GM23338 (cell line): ENCODE data around the gene HMGCS1. TPM values are rescaled to one million over a fixed set of nuclear protein-coding genes. Genes with fewer than 3 reads are reported as not detected.

Source experiments
- ATAC-seq: fragments of 200-7000 bp; cut with Tn5 transposase; 3 replicates; pipeline ENCODE4 v1.9.1; 2020
- DNase-seq: peaks from one replicate; pipeline ENCODE4 v3.0.0-alpha.2; 2015; ENCODE audit warnings: low spot score
- H2AFZ ChIP-seq: fragments of 200-600 bp; sonication (generic); 2 replicates; pipeline ENCODE4 v1.8.0; 2016; ENCODE audit warnings: antibody characterized with exemption, mild to moderate bottlenecking, moderate library complexity
- H3F3A ChIP-seq: fragments of 200-600 bp; sonication (generic); replicated peaks from 2 replicates; pipeline ENCODE4 v1.8.0; 2017; ENCODE audit warnings: antibody characterized with exemption, mixed run types, low read depth
- H3K27ac ChIP-seq: fragments of 200-600 bp; sonication (generic); 2 replicates; pipeline ENCODE4 v1.6.1; 2016; ENCODE audit warnings: low read depth
- H3K27me3 ChIP-seq: fragments of 200-600 bp; sonication (generic); 2 replicates; pipeline ENCODE4 v1.8.0; 2016; ENCODE audit warnings: mild to moderate bottlenecking, mixed run types, moderate library complexity; ENCODE audit not compliant: insufficient read depth
- H3K36me3 ChIP-seq: fragments of 200-600 bp; sonication (generic); 2 replicates; pipeline ENCODE4 v1.8.0; 2016; ENCODE audit warnings: mild to moderate bottlenecking; ENCODE audit not compliant: insufficient read depth
- H3K4me1 ChIP-seq: fragments of 200-600 bp; sonication (generic); 2 replicates; pipeline ENCODE4 v1.8.0; 2016; ENCODE audit warnings: mild to moderate bottlenecking, moderate library complexity; ENCODE audit not compliant: insufficient read depth
- H3K4me2 ChIP-seq: fragments of 200-600 bp; sonication (generic); 2 replicates; pipeline ENCODE4 v1.7.1; 2017; ENCODE audit warnings: mixed run types
- H3K4me3 ChIP-seq: fragments of 200-600 bp; sonication (generic); 2 replicates; pipeline ENCODE4 v1.6.1; 2016; ENCODE audit warnings: mixed run types
- H3K79me2 ChIP-seq: fragments of 200-600 bp; sonication (generic); replicated peaks from 2 replicates; pipeline ENCODE4 v1.8.0; 2017; ENCODE audit warnings: mild to moderate bottlenecking; ENCODE audit not compliant: insufficient read depth
- H3K9me2 ChIP-seq: fragments of 200-600 bp; sonication (generic); 2 replicates; pipeline ENCODE4 v1.8.0; 2017; ENCODE audit not compliant: insufficient read depth
- H4K20me1 ChIP-seq: fragments of 200-600 bp; sonication (generic); replicated peaks from 2 replicates; pipeline ENCODE4 v1.8.0; 2017; ENCODE audit warnings: mild to moderate bottlenecking; ENCODE audit not compliant: insufficient read depth
- H3K27ac Mint-ChIP-seq: 2 replicates; pipeline ENCODE4 v1.8.0; 2020; ENCODE audit warnings: inconsistent platforms, mild to moderate bottlenecking, moderate library complexity, mixed read lengths
- H3K27me3 Mint-ChIP-seq: 3 replicates; pipeline ENCODE4 v1.8.0; 2022; ENCODE audit warnings: low read depth, mild to moderate bottlenecking, moderate library complexity, mixed read lengths, inconsistent platforms; ENCODE audit not compliant: insufficient read depth, poor library complexity
- H3K36me3 Mint-ChIP-seq: 3 replicates; pipeline ENCODE4 v1.8.0; 2021; ENCODE audit warnings: low read depth, mild to moderate bottlenecking, inconsistent platforms, moderate library complexity, mixed read lengths
- H3K4me1 Mint-ChIP-seq: 3 replicates; pipeline ENCODE4 v1.8.0; 2020; ENCODE audit warnings: mild to moderate bottlenecking, inconsistent platforms, mixed read lengths
- H3K4me3 Mint-ChIP-seq: 3 replicates; pipeline ENCODE4 v1.8.0; 2021; ENCODE audit warnings: moderate library complexity, mild to moderate bottlenecking, inconsistent platforms, mixed read lengths
- H3K9me3 Mint-ChIP-seq: 3 replicates; pipeline ENCODE4 v1.8.0; 2020; ENCODE audit warnings: moderate library complexity, mild to moderate bottlenecking, inconsistent platforms, mixed read lengths
- CREB1 ChIP-seq: fragments of 250-450 bp; sonication (Bioruptor Pico); IDR thresholded peaks from 2 replicates; pipeline ENCODE4 v1.5.0; 2020; ENCODE audit warnings: low read depth, mild to moderate bottlenecking, moderate library complexity
- EZH2 ChIP-seq: fragments of 200-600 bp; sonication (generic); IDR thresholded peaks from one replicate; pipeline ENCODE4 v1.8.0; 2017; ENCODE audit warnings: antibody characterized with exemption, mild to moderate bottlenecking, low read depth; ENCODE audit not compliant: unreplicated experiment
- NANOG ChIP-seq: IDR thresholded peaks from 2 replicates; pipeline ENCODE4 v1.6.1; 2016; ENCODE audit warnings: antibody characterized with exemption, borderline replicate concordance
- STAT1 ChIP-seq: IDR thresholded peaks from one replicate; pipeline ENCODE4 v1.6.1; 2016; ENCODE audit warnings: antibody characterized with exemption; ENCODE audit not compliant: unreplicated experiment
- ZNF114 ChIP-seq: fragments of 250-450 bp; sonication (Bioruptor Pico); IDR thresholded peaks from 2 replicates; pipeline ENCODE4 v1.5.0; 2020; ENCODE audit warnings: mild to moderate bottlenecking, moderate library complexity
- ZNF331 ChIP-seq: fragments of 250-450 bp; sonication (Bioruptor Pico); IDR thresholded peaks from 2 replicates; pipeline ENCODE4 v1.5.0; 2020; ENCODE audit warnings: low read depth, mild to moderate bottlenecking, moderate library complexity
- polyA plus RNA-seq: library from polyadenylated mRNA; unstranded; fragments of >200 nt; fragmentation: Nextera tagmentation; extraction: Ambion mirVana; gene quantifications from 2 replicates; pipeline ENCODE4 v1.2.1, GENCODE V29; 2016
- total RNA-seq: library from RNA; depleted of rRNA; stranded (reverse); fragments of >200 nt; shearing (Covaris generic); gene quantifications from 2 replicates; pipeline ENCODE4 v1.2.3, GENCODE V29; 2014
- TF ChIP-seq, protein P1 (sequence below): fragments of 250-450 bp; sonication (Bioruptor Pico); IDR thresholded peaks from 2 replicates; pipeline ENCODE4 v1.5.0; 2020; ENCODE audit warnings: mild to moderate bottlenecking, moderate library complexity
- TF ChIP-seq, protein P2 (sequence below), 2 experiments: fragments of 200-600 bp in 1 of 2; sonication (generic) in 1 of 2; conservative IDR thresholded peaks; 2 replicates each; pipeline versions ENCODE4 v1.5.1 to v1.6.1; 2016 to 2017; ENCODE audit warnings: antibody characterized with exemption in 2 of 2, low read depth in 2 of 2, mild to moderate bottlenecking in 2 of 2, moderate library complexity in 1 of 2
- TF ChIP-seq, protein P3 (sequence below): IDR thresholded peaks from one replicate; pipeline ENCODE4 v1.6.1; 2018; ENCODE audit warnings: antibody characterized with exemption; ENCODE audit not compliant: unreplicated experiment

The HMGCS1 gene
- total and polyA plus RNA-seq, 2 experiments from 2014 or later = 172 to 278 TPM

DNA sequence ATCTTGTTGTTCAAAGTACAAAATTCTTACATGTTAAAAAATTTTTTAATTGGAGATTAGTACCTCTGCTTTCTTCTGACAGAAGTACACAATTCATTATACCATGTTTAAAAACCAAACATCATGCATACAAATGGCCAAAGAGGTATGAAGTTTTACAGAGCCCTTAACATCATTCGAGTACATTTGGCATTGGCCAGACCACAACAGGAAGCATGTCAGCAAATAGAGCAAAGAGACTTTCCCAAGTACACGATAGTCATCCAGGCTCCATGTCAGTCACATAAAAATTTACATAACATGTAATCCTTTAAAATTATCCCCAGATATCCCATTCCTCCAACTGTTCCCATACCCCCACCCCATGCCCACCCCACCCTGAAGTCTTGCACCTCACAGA lies 22.5 kb downstream of the HMGCS1 start:
- H4K20me1 ChIP-seq = peaks cover 26% of the 10 kb centered on the region
- H3K27ac ChIP-seq = no peak overlapping the region
- peaks cover 16% of the 10 kb centered on the region; the same call in 1 of the 2 replicates for H3K79me2 ChIP-seq
- no peaks in the 10 kb centered on the region for H3K27me3 ChIP-seq
- no peak for TF ChIP-seq STAT1
- TF ChIP-seq, protein P1, sequence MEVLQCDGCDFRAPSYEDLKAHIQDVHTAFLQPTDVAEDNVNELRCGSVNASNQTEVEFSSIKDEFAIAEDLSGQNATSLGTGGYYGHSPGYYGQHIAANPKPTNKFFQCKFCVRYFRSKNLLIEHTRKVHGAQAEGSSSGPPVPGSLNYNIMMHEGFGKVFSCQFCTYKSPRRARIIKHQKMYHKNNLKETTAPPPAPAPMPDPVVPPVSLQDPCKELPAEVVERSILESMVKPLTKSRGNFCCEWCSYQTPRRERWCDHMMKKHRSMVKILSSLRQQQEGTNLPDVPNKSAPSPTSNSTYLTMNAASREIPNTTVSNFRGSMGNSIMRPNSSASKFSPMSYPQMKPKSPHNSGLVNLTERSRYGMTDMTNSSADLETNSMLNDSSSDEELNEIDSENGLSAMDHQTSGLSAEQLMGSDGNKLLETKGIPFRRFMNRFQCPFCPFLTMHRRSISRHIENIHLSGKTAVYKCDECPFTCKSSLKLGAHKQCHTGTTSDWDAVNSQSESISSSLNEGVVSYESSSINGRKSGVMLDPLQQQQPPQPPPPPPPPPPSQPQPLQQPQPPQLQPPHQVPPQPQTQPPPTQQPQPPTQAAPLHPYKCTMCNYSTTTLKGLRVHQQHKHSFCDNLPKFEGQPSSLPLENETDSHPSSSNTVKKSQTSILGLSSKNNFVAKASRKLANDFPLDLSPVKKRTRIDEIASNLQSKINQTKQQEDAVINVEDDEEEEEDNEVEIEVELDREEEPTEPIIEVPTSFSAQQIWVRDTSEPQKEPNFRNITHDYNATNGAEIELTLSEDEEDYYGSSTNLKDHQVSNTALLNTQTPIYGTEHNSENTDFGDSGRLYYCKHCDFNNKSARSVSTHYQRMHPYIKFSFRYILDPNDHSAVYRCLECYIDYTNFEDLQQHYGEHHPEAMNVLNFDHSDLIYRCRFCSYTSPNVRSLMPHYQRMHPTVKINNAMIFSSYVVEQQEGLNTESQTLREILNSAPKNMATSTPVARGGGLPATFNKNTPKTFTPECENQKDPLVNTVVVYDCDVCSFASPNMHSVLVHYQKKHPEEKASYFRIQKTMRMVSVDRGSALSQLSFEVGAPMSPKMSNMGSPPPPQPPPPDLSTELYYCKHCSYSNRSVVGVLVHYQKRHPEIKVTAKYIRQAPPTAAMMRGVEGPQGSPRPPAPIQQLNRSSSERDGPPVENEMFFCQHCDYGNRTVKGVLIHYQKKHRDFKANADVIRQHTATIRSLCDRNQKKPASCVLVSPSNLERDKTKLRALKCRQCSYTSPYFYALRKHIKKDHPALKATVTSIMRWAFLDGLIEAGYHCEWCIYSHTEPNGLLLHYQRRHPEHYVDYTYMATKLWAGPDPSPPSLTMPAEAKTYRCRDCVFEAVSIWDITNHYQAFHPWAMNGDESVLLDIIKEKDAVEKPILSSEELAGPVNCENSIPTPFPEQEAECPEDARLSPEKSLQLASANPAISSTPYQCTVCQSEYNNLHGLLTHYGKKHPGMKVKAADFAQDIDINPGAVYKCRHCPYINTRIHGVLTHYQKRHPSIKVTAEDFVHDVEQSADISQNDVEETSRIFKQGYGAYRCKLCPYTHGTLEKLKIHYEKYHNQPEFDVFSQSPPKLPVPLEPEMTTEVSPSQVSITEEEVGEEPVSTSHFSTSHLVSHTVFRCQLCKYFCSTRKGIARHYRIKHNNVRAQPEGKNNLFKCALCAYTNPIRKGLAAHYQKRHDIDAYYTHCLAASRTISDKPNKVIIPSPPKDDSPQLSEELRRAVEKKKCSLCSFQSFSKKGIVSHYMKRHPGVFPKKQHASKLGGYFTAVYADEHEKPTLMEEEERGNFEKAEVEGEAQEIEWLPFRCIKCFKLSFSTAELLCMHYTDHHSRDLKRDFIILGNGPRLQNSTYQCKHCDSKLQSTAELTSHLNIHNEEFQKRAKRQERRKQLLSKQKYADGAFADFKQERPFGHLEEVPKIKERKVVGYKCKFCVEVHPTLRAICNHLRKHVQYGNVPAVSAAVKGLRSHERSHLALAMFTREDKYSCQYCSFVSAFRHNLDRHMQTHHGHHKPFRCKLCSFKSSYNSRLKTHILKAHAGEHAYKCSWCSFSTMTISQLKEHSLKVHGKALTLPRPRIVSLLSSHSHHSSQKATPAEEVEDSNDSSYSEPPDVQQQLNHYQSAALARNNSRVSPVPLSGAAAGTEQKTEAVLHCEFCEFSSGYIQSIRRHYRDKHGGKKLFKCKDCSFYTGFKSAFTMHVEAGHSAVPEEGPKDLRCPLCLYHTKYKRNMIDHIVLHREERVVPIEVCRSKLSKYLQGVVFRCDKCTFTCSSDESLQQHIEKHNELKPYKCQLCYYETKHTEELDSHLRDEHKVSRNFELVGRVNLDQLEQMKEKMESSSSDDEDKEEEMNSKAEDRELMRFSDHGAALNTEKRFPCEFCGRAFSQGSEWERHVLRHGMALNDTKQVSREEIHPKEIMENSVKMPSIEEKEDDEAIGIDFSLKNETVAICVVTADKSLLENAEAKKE (CRISPR knock-in tag) = no peak
- H3K36me3 ChIP-seq = peaks cover 67% of the 10 kb centered on the region
- Mint-ChIP-seq H3K9me3 (no peaks in the 10 kb centered on the region), H3K4me3 (no peak overlapping the region), H3K27me3 (no peaks in the 10 kb centered on the region), H3K4me1 (no peaks in the 10 kb centered on the region), H3K27ac (no peak overlapping the region), H3K36me3 (peaks cover 75% of the 10 kb centered on the region)
- no peak overlapping the region for H2AFZ ChIP-seq
- no peak for DNase-seq
- H3K4me1 ChIP-seq = no peaks in the 10 kb centered on the region
- no peak overlapping the region for H3K4me3 ChIP-seq
- no peak for ATAC-seq
- no peaks in the 10 kb centered on the region for H3K9me2 ChIP-seq
- H3F3A ChIP-seq = peaks cover 37% of the 10 kb centered on the region
- H3K4me2 ChIP-seq = no peak overlapping the region

DNA sequence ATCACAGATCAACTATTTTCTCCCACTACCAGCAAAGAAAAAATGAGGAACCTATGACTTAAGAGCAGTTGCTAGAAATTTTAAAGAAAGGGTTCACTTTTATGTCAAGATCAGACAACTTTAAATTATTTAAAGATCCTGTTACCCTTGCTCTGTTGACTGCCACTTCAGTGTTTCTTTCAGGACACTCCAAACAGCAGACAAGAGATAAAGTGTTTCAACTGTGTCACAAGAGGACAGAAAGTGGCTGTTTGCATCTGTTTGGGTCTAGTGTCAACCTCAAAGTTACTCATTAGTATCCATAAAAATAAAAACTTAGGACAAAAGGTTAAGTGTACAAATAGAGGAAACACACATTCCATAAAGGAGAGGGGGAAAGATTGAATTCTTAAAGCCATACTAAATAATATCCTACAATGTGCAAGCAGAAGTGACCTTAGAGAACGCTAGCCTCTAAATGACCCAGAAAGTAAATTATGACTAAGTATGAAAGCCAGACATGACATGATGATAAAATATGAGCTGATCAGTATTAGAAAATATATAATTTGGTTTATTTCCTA lies 24.9 kb downstream of the HMGCS1 start:
- no peak overlapping the region for H3K4me3 Mint-ChIP-seq
- Histone ChIP-seq H2AFZ (no peak overlapping the region), H3K79me2 (0 out of 2 replicates have a peak, but pooled peaks cover 2% of the 10 kb centered on the region), H3K27ac (no peak overlapping the region), H3F3A (peaks cover 35% of the 10 kb centered on the region), H4K20me1 (peaks cover 14% of the 10 kb centered on the region), H3K4me1 (no peaks in the 10 kb centered on the region), H3K36me3 (peaks cover 43% of the 10 kb centered on the region), H3K4me2 (no peak overlapping the region), H3K27me3 (no peaks in the 10 kb centered on the region), H3K4me3 (no peak overlapping the region), H3K9me2 (no peaks in the 10 kb centered on the region)
- no peaks in the 10 kb centered on the region for H3K9me3 Mint-ChIP-seq
- H3K27me3 Mint-ChIP-seq = no peaks in the 10 kb centered on the region
- ATAC-seq (no peak), DNase-seq (no peak)
- no peak overlapping the region for H3K27ac Mint-ChIP-seq
- no peaks in the 10 kb centered on the region for H3K4me1 Mint-ChIP-seq
- H3K36me3 Mint-ChIP-seq = peaks cover 52% of the 10 kb centered on the region
- TF ChIP-seq ZNF331 (CRISPR knock-in tag) (no peak), EZH2 (no peak), NANOG (no peak), ZNF114 (CRISPR knock-in tag) (no peak), CREB1 (CRISPR knock-in tag) (no peak), STAT1 (no peak)
- TF ChIP-seq, protein P2, sequence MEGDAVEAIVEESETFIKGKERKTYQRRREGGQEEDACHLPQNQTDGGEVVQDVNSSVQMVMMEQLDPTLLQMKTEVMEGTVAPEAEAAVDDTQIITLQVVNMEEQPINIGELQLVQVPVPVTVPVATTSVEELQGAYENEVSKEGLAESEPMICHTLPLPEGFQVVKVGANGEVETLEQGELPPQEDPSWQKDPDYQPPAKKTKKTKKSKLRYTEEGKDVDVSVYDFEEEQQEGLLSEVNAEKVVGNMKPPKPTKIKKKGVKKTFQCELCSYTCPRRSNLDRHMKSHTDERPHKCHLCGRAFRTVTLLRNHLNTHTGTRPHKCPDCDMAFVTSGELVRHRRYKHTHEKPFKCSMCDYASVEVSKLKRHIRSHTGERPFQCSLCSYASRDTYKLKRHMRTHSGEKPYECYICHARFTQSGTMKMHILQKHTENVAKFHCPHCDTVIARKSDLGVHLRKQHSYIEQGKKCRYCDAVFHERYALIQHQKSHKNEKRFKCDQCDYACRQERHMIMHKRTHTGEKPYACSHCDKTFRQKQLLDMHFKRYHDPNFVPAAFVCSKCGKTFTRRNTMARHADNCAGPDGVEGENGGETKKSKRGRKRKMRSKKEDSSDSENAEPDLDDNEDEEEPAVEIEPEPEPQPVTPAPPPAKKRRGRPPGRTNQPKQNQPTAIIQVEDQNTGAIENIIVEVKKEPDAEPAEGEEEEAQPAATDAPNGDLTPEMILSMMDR (conservative IDR thresholded peaks at IDR 0.05; ENCODE audit: low read depth in 2 of 2) = no peak
- TF ChIP-seq, protein P3, sequence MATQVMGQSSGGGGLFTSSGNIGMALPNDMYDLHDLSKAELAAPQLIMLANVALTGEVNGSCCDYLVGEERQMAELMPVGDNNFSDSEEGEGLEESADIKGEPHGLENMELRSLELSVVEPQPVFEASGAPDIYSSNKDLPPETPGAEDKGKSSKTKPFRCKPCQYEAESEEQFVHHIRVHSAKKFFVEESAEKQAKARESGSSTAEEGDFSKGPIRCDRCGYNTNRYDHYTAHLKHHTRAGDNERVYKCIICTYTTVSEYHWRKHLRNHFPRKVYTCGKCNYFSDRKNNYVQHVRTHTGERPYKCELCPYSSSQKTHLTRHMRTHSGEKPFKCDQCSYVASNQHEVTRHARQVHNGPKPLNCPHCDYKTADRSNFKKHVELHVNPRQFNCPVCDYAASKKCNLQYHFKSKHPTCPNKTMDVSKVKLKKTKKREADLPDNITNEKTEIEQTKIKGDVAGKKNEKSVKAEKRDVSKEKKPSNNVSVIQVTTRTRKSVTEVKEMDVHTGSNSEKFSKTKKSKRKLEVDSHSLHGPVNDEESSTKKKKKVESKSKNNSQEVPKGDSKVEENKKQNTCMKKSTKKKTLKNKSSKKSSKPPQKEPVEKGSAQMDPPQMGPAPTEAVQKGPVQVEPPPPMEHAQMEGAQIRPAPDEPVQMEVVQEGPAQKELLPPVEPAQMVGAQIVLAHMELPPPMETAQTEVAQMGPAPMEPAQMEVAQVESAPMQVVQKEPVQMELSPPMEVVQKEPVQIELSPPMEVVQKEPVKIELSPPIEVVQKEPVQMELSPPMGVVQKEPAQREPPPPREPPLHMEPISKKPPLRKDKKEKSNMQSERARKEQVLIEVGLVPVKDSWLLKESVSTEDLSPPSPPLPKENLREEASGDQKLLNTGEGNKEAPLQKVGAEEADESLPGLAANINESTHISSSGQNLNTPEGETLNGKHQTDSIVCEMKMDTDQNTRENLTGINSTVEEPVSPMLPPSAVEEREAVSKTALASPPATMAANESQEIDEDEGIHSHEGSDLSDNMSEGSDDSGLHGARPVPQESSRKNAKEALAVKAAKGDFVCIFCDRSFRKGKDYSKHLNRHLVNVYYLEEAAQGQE = no peak
